HG03064 (cell line): ENCODE data around the gene EVPL.
"Not testable (repeated sequence)": the region's sequence is repeated elsewhere in the genome, so short reads cannot be mapped to it uniquely, and the experiment has no call there.

ENCODE experiments used
- ATAC-seq: cut with Tn5 transposase; IDR thresholded peaks from one replicate; pipeline ENCODE4 v1.9.1; 2021; ENCODE audit warnings: low read depth; ENCODE audit not compliant: unreplicated experiment

EVPL gene

DNA sequence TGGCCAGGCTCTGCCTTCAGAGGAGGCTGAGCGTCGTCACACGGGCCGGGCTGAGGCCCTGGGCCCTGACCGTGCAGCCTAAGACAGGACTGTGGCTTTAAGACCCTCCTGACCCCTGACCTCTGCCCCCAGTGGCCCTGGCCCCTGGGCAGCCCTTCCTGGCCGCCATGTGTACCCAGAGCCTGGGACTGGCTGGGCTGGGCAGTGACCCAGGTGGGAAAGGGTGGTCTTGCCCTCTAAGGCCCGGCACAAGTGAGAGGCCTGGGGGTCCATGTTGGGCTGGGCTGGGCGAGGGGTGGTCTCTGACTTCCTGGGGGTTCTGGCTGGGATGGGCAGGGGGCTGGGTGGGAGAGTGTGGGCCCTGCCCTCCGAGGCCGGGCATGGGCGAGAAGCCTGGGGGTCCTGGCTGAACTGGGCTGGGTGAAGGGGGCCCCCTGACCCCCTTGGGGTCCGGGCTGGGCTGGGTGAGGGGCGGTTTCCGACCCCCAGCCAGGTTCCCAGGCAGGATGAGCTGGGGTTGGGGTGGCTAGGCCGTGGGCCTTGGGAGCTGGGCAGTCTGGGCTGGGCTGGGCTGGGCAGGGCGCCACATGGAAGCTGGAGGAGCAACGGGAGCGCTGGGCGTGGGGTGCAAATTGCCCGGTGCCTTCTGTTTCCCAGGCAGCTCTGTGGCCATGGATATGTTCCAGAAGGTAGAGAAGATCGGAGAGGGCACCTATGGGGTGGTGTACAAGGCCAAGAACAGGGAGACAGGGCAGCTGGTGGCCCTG, 26.2 kb downstream of the EVPL start, which contains the start of gene CDK3:
Gene CDK3, plus strand, starts transcription at position 101 of the 767 bp plus-strand sequence. Its CDS starts 571 bp downstream, at position 672.
- no peak for ATAC-seq

DNA sequence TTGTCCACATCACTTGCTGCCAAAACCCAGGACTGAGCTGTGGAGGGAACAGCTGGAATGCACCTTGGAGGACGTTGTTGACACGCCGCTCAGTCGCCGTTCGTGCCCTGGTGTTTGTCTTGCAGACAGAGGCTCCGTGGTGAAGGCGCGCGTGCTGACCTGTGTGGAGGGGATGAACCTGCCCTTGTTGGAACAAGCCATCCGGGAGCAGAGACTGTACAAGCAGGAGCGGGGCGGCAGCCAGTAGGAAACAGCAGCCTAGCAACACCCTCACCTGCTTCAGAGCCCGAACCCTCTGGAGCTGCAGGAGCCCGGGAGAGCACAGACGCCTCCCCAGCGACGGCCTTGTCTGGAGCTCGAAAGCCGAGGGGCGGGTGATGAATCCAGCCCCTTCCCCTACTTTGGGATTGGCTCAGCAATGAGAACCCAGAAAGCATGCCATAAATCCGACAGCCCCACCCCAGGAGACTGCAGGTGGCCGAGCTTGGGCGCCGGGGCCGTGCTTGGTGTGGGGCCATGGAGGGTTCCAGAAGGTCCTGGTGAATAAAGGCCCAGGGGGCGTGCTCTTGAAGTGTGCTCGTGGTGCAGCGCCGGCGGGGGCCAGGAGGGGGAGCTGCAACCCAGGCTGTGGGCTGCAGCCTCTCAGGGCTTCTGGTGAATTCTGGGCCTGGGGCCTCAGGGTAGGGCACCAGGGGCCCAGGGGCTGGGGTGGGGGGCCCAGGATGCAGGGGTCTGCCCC, 26.9 kb downstream of the EVPL start:
- no peak for ATAC-seq

DNA sequence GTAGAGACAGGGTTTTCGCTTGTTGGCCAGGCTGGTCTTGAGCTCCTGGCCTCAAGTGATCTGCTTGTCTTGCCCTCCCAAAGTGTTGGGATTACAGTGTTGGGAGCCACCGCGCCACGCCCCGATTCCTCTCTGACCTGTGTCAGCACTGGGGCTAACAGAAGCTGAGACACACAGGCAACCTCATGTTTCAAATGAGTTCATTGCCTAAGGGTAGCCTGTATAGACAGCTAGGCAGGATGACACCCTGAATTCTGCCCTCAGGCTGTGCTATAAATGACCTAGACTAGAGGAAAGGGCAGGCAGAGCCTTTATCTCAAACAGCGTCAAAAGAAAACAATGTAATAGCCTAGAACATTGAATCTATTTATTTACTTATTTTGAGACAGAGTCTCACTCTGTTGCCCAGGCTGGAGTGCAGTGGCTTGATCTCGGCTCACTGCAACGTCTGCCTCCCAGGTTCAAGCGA, 28.7 kb downstream of the EVPL start:
- ATAC-seq = no peak

DNA sequence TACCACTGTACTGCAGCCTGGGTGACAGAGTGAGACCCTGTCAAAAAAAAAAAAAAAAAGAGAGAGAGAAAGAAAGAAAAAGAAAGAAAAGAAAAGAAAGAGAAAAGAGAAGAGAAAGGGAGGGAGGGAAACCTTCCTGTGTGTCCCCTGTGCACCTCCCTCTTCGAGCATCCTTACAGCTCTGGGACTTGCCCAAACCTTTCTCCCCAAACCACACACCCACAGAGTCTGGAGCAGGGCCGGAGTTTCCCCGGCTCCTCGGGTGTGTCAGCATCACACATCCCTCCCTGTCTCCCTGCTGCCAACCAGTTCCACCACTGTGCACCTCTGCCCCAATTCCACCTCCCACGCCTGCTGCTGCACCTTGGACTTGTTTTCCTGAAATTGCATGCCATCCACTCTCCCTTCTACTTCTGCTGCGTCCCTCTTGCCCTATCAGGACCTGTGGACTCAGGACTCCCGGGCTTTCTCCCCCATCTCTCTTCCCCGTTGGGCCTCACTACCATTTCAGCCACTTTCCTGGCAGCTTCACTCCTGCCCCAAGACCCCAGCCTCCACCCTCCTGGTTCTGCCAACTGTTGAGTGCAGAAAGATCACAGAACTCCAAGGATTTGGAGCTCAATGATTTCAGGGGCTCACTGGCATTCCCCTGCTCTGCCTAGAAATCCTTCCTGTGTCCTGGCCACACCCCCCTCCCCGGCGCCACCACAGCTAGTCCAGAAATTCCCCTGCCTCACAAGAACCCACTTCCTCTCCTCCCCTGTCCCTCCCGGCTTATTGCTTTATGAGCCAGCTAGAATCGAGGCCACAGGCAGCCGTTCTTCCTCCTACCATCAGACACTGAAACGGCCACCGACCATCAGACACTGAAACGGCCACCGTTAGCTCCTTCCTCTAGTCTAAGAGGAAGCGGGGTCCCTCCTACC, 30.2 kb downstream of the EVPL start:
- no peak for ATAC-seq

DNA sequence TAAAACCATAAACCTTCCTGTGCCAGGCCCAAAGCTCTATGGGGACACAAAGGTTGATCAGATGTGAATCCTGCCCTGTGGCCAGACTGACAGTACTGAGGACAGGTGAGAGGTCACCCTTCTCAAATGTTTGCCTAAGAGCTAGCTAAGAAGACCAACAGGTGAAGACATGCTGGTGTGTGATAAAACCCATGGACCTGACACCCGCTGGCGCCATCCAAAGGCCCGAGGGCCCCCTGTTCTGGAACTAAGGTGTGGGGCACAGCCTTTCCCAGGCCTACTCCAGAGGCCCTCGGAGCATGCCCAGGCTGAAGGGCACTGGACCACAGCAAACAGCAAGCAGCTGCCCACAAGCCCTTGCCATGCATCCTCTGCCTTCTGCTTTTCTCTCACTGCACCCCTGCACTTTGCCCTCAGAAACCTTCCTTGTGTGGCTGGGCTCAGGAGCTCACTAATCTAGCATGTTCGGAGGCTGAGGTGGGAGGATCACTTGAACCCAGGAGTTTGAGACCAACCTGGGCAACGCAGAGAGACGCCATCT, 31.7 kb downstream of the EVPL start:
- no peak for ATAC-seq

DNA sequence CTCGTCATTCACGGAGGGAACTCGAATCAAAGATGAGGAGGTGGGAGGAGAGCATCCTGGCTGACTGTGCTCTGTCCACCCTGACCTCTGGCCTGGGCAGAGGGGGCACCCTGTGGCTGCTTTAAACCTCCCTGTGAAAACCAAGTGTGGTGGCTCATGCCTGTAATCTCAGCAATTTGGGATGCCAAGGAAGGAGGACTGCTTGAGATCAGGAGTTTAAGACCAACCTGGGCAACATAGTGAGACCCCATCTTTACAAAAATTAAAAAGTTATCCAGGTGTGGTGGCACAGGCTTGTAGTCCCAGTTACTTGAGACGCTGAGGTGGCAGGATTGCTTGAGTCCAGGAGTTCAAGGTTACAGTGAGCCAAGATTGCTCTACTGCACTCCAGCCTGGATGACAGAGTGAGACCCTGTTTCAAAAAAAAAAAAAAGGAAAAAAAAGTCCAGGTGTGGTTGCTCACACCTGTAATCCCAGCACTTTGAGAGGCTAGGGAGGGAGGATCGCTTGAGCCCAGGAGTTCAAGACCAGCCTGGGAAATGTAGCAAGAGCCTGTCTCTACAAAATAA, 32.2 kb downstream of the EVPL start:
- no peak for ATAC-seq

DNA sequence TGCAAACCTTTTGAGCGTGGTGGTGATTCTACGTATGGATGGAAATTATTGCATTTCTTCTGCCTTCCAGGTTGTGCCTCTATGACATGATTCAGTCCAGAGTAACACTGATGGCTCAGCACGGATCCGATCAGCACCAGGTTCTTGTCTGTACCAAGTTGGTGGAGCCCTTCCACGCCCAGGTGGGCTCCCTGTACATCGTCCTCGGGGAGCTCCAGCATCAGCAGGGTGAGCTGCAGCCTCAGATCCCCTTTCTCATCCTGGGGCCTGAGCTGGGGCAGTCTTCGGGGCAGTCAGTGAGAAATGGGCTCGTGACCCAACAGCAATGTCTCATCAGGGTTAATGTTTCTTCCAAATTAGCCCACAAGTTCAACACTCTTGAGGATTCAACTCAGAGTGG, 35.7 kb downstream of the EVPL start:
- no peak for ATAC-seq

DNA sequence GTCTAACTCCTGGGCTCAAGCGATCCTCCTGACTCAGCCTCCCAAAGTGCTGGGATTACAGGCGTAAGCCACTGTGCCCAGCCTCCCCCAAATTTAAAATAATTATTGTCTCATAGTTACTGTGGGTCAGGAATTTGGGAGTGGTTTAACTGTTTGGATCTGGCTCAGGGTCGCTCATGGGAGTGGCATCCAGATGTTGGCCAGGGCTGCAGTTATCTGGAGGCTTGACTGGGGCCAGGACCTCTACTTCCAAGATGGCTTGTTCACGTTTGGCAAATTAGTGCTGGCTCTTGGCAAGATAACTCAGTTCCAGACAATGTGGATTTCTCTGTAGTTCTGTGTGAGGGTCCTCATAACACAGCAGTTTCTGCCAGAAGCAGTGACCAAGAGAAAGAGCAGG, 40.1 kb downstream of the EVPL start:
- ATAC-seq = no peak

DNA sequence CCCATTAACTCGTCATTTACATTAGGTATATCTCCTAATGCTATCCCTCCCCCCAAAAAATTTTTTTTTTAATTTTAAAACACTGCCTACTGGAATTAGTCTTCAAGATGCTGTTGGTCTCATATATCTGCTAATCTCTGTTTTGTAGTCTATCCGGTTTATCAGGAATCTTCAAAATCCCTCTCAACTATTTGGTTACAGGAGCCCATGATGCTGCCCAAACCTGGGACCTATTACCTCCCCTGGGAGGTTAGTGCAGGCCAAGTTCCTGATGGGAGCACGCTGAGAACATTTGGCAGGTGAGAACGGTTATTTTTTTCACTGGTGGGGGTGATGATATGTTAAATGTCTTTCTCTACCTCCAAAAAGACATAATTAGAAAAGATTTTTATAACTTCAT, 41.1 kb downstream of the EVPL start:
- ATAC-seq = no peak

DNA sequence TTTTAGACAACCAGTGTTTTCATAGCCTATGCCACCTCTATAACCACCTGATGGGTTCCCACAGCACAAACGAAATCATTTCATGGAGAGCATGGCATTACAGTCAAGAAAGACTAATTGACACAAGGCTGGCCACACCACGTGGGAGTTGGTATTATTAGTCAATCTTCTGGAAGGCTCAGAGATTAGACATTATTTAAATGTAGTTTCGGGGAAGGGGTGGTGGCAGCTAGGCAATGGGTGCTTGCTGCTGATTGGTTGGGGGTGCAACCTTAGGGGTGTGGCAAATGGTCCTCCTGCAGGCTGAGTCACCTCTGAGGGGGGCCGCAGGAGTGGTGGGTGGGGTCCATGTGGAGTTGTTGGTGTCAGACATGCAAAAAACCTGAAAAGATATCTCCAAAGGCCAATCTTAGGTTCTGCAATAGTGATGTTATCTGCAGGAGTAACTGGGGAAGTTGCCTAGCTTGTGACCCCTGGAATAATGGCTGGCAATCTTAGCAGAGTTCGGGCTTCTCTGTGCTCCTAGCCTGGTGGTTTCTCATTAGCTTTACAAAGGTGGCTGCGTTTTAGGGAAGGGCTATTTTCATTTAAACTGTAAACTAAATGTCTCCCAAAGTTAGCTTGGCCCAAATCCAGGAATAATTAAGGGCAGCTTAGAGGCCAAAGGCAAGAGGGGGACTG, 43.5 kb downstream of the EVPL start:
- no peak for ATAC-seq

DNA sequence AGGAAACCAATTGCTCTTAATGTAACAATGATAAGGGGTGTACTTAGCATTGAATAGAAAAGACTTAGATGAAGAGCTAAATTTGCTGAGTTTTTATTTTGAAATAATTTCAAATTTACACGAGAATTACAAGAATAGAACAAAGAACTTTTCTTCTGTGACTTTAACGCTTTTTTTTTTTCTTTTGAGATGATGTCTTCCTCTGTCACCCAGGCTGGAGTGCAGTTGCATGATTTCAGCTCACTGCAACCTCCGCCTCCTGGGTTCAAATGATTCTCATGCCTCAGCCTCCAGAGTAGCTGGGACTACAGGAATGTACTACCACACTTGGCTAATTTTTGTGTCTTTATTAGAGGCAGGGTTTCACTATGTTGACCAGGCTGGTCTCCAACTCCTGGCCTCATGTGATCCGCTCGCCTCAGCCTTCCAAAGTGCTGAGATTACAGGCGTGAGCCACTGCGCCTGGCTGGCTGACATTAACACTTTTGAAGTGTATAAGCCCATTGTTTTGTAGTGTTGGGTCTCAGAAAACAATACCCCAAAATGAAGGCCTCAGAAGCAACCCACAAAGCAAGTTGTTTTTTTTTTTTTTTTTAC, 46.0 kb downstream of the EVPL start:
- no peak for ATAC-seq

DNA sequence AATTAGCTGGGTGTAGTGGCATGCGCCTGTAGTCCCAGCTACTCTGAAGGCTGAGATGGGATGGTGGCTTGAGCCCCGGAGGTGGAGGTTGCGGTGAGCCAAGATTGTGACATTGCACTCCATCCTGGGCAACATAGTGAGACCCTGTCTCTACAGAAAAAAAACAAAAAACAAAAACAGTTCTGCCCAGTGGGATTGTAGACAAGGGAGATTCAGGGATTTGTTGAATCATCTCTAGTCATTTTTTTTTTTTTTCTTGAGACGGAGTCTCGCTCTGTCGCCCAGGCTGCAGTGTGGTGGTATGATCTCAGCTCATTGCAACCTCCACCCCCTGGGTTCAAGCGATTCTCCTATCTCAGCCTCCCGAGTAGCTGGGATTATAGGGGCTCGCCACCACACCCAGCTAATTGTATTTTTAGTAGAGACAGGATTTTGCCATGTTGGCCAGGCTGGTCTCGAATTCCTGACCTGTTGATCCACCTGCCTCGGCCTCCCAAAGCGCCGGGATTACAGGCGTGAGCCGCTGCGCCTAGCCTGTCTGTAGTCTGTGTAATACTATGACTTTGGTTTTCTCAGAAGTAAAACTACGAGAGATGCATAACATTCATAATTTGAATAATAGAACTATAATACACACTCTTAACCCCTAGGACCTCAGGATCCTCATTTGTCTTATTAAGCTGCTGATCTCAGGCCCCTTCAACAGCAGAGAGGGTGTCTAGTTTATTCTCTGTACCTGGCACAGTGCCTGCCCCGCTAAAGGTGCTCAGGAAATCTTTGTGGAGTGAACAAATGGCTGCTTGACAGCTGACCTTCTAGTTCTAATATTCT, 46.7 kb downstream of the EVPL start:
- no peak for ATAC-seq

DNA sequence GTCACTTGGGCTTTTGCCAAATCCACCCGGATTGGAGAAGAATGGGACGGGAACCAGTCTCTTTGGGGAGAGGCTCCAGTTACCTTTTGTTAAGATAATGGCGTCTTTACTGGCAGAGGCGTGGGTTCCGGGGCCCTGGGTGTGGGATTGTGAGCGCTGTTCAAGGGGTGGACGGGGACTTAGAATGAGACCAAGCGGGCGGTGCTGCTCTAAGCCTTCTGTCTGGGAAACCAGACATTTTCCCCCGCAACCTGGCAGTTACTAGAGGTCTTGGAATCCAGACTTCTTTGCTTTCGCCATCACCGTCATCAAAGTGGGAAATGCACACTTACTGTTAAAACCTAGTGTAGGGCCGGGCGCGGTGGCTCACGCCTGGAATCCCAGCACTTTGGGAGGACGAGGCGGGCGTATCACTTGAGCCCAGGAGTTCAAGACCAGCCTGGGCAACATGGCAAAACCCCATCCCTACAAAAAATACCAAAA, 47.4 kb downstream of the EVPL start:
- ATAC-seq = no peak

DNA sequence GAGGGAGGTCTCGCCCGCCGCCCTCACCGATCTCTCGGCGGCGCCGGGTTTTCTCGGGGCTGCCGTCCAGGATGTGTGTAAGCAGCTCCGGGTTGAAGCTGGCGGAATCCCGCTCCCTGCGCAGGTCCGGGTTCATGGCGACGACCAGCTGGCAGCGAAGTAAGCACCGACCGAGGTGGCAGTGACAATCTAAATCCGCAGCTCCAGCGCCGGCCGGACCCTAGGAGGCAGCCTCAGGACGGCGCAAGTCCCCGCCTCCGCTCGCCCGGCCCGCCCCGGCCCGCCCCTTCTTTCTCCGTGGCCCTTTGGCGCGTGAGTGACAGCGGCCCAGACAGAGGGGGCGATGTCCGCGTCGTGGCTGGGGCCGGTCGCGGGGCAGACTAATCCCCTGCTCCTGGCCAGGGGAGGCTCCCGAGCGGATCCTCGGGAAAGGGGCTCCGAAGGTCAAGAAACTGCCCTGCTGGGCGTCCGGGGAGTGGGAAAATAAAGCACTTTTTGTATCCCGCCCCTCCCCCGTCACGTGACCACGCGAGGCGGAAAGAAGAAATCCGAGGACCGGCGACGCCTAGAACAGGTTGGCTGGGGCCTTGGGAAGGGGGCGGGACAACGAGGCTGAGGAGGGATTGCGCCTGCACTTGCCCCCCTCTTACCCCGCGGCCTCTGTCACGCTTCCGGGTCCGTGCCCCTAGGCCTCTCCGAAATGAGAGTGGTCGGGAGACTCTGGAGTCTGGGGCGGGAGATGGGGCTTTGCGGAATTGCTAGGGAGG, 48.0 kb downstream of the EVPL start, which contains the start of the genes ACOX1 and TEN1:
Gene ACOX1, minus strand, starts transcription at position 229 of the 767 bp plus-strand sequence. Its CDS starts 93 bp downstream, at position 136.
Gene TEN1, plus strand, starts transcription at position 303 of the 767 bp plus-strand sequence. CDS start 6,953 bp downstream, outside the sequence.
- ATAC-seq = peak; percentile 84

DNA sequence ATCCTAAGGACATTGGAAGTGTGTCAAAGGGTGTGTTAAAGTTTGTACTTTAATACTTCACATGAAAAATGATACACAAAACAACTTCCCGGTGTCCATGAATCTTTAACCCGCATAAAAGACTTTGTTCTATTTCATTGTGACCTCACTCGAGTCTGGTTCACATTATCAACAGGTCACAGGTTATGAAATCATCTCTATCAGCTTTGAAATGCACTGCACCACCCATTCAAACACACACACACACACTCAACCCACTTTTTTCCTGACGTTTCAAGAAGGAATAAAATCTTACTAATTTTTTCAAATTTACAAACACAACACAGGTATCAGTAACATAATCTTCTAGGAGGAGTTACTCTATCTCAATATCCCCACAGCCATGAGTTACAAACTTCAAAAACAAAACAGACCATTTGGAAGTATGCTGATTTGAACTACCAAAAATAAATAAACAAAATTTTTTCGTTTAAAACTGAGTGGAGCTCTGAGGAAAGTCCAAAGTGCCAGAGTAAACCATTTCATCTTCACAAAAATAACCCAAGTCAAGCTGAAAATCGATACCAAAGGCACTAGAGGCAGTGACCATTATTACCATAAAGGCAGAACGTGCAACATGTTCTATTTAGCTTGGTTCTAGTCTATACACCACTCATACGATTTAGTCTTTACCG, 50.8 kb downstream of the EVPL start:
- ATAC-seq = no peak

DNA sequence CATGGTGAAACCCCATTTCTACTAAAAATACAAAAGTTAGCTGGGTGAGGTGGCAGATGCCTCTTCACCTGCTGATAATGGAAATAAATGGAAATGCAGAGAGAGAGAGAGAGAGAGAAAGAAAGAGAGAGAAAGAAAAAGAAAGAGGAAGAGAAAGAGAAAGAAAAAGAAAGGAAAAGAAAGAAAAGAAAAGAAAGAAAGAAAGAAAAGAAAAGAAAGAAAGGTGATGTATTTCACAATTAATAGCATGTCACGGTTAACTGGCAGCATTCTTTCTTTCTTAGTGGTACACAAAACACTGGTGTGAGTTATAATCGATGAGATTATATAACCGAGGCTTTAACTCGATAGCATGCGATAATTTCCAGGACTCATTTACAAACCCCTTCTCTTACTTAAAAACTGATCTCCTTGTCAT, 51.3 kb downstream of the EVPL start:
- ATAC-seq = no peak

DNA sequence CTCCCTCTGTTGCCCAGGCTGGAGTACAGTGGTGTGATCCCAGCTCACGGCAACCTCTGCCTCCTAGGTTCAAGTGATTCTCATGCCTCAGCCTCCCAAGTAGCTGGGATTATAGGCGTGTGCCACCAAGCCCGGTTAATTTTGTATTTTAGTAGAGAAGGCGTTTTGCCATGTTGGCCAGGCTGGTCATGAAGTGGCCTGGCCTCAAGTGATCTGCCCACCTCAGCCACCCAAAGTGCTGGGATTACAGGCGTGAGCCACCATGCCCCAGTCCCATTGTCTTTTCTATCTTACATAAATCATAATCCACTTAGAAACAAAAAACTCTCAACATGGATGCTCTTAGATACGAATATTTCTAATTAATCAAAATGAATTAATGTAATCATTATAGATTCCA, 51.9 kb downstream of the EVPL start:
- not testable (repeated sequence) for ATAC-seq
